ENCODE data around the gene MIF. TPM values are rescaled to one million over a fixed set of nuclear protein-coding genes. Genes with fewer than 3 reads are reported as not detected.

The MIF gene
- total RNA-seq, 1 experiment from 2014 or later: 1,068 TPM

DNA sequence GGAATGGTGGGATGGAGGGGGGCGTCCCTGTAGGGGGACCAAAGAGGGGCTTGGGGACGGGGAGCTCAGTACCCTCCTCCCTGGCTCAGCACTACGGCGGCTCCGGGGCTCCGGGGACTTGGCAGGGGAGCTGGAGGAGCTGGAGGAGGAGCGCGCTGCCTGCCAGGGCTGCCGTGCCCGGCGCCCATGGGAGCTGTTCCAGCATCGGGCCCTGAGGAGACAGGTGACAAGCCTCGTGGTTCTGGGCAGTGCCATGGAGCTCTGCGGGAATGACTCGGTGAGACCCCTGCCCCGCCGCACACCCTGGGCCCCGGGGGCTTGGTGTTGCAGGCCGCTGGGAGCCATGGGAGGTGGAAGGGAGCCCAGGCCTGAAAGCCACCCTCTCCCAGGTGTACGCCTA, 11.8 kb upstream of the MIF start:
- no peak for DNase-seq

More for the DNA sequence above, 11.8 kb upstream of the MIF start:
- Histone ChIP-seq H3K4me1 (ENCODE audit: insufficient read depth, low read length) (no peaks in the 10 kb centered on the region), H3K4ac (ENCODE audit: low read depth, low read length) (no peak overlapping the region), H3K14ac (ENCODE audit: insufficient read depth, low read length) (no peak overlapping the region), H4K8ac (replicated peaks; ENCODE audit: insufficient read length, low read depth, low read length) (no peak overlapping the region), H2BK15ac (ENCODE audit: low read depth, low read length) (no peak overlapping the region), H4K5ac (ENCODE audit: insufficient read length, low read depth, low read length) (no peak overlapping the region), H4K91ac (ENCODE audit: insufficient read length, low read depth, low read length) (no peak overlapping the region), H2BK5ac (ENCODE audit: insufficient read length, low read length) (no peak overlapping the region), H3K18ac (ENCODE audit: insufficient read length, low read depth, low read length) (no peak overlapping the region), H3K27me3 (ENCODE audit: insufficient read depth, low read length) (no peaks in the 10 kb centered on the region), H3K4me2 (ENCODE audit: insufficient read depth, insufficient read length, low read length) (no peak overlapping the region), H3K23me2 (ENCODE audit: insufficient read length, low read depth, low read length, poor library complexity, severe bottlenecking) (no peaks in the 10 kb centered on the region), H3K23ac (ENCODE audit: insufficient read length, low read depth, low read length) (no peak overlapping the region), H2AFZ (ENCODE audit: low read length) (no peak overlapping the region), H2BK120ac (ENCODE audit: low read depth, low read length, poor library complexity, severe bottlenecking) (no peak overlapping the region), H3K79me2 (ENCODE audit: insufficient read depth, low read length) (no peaks in the 10 kb centered on the region), H3K9me3 (ENCODE audit: control insufficient read depth, low read depth, low read length) (no peaks in the 10 kb centered on the region), H3K27ac (ENCODE audit: insufficient read length, low read depth, low read length) (no peak overlapping the region), H2BK12ac (ENCODE audit: insufficient read length, low read depth, low read length) (no peak overlapping the region), H2AK5ac (ENCODE audit: insufficient read length, low read length) (no peak overlapping the region), H3K56ac (ENCODE audit: insufficient read length, low read depth, low read length) (no peak overlapping the region), H2BK20ac (ENCODE audit: low read depth, low read length, poor library complexity, severe bottlenecking) (no peak overlapping the region), H4K20me1 (ENCODE audit: control insufficient read depth, insufficient read depth, insufficient read length) (no peaks in the 10 kb centered on the region), H3K79me1 (ENCODE audit: insufficient read depth, low read depth, low read length, poor library complexity, severe bottlenecking) (no peaks in the 10 kb centered on the region), H3T11ph (ENCODE audit: low read length) (no peak overlapping the region), H3K9ac (ENCODE audit: extremely low read depth, insufficient read length, low read length) (no peak overlapping the region)
- TF ChIP-seq, protein P1, sequence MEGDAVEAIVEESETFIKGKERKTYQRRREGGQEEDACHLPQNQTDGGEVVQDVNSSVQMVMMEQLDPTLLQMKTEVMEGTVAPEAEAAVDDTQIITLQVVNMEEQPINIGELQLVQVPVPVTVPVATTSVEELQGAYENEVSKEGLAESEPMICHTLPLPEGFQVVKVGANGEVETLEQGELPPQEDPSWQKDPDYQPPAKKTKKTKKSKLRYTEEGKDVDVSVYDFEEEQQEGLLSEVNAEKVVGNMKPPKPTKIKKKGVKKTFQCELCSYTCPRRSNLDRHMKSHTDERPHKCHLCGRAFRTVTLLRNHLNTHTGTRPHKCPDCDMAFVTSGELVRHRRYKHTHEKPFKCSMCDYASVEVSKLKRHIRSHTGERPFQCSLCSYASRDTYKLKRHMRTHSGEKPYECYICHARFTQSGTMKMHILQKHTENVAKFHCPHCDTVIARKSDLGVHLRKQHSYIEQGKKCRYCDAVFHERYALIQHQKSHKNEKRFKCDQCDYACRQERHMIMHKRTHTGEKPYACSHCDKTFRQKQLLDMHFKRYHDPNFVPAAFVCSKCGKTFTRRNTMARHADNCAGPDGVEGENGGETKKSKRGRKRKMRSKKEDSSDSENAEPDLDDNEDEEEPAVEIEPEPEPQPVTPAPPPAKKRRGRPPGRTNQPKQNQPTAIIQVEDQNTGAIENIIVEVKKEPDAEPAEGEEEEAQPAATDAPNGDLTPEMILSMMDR (conservative IDR thresholded peaks at IDR 0.05): no peak
- Mint-ChIP-seq H3K27ac (no peak overlapping the region), H3K27me3 (ENCODE audit: low read depth) (no peaks in the 10 kb centered on the region), H3K9me3 (no peaks in the 10 kb centered on the region), H3K36me3 (ENCODE audit: insufficient read depth in 1 of 3, low read depth in 3 of 3) (peaks cover 4 to 10% (median 7%) of the 10 kb centered on the region in 3 experiments; a peak in 4 of 7 replicates), H3K4me3 (no peak overlapping the region), H3K4me1 (peaks cover 0 to 4% of the 10 kb centered on the region in 2 experiments; a peak in 1 of 4 replicates)
- WGBS (ENCODE audit: extremely low coverage, insufficient read length, low lambda C conversion rate): no CpG with 5 or more reads among the region's 20 CpGs
